HepG2 (cell line): ENCODE measurements around the gene POLR3H. TPM values are rescaled to one million over a fixed set of nuclear protein-coding genes. Genes with fewer than 3 reads are reported as not detected.

Experiments
- ARHGAP35 ChIP-seq: sonication (generic); formaldehyde crosslinking; IDR thresholded peaks from 2 replicates; pipeline ENCODE4 v1.9.0; 2022; ENCODE audit warnings: mild to moderate bottlenecking, inconsistent platforms, moderate library complexity, missing genetic modification reagents, borderline replicate concordance
- ATF7 ChIP-seq, 2 experiments: fragments of 450-650 bp in 1 of 2; sonication (generic) in 1 of 2; formaldehyde crosslinking in 1 of 2; IDR thresholded peaks; 2 replicates each; pipeline versions ENCODE4 v1.4.0 to v1.6.1; 2016 to 2020; ENCODE audit warnings: antibody characterized with exemption in 1 of 2, mild to moderate bottlenecking in 1 of 2, missing genetic modification reagents in 1 of 2
- GTF3A ChIP-seq: sonication (generic); formaldehyde crosslinking; conservative IDR thresholded peaks from 2 replicates; pipeline ENCODE4 v1.4.0; 2020; ENCODE audit warnings: mild to moderate bottlenecking, missing genetic modification reagents
- HMG20A ChIP-seq: IDR thresholded peaks from 2 replicates; pipeline ENCODE4 v1.6.1; 2016; ENCODE audit warnings: borderline replicate concordance
- JUNB ChIP-seq: sonication (generic); formaldehyde crosslinking; IDR thresholded peaks from 2 replicates; pipeline ENCODE4 v1.8.0; 2022; ENCODE audit warnings: missing genetic modification reagents, mild to moderate bottlenecking, borderline replicate concordance
- NR3C1 ChIP-seq: sonication (generic); formaldehyde crosslinking; IDR thresholded peaks from 2 replicates; pipeline ENCODE4 v1.4.0; 2020; ENCODE audit warnings: missing genetic modification reagents
- POLR2AphosphoS5 ChIP-seq: IDR thresholded peaks from 2 replicates; pipeline ENCODE4 v1.6.1; 2012; ENCODE audit warnings: low read depth, low read length
- ZBTB40 ChIP-seq, 2 experiments: fragments of 450-650 bp in 1 of 2; sonication (generic) in 1 of 2; formaldehyde crosslinking in 1 of 2; IDR thresholded peaks; 2 replicates each; pipeline versions ENCODE4 v1.6.1 to v1.8.0; 2016 to 2022; ENCODE audit warnings: antibody characterized with exemption in 1 of 2, mild to moderate bottlenecking in 1 of 2, missing genetic modification reagents in 1 of 2
- ZNF253 ChIP-seq: sonication (generic); formaldehyde crosslinking; IDR thresholded peaks from 2 replicates; pipeline ENCODE4 v1.8.0; 2022; ENCODE audit warnings: mild to moderate bottlenecking, missing genetic modification reagents, borderline replicate concordance
- ZNF264 ChIP-seq: sonication (generic); formaldehyde crosslinking; IDR thresholded peaks from 2 replicates; pipeline ENCODE4 v1.4.0; 2020; ENCODE audit warnings: missing genetic modification reagents
- ZSCAN30 ChIP-seq: sonication (generic); formaldehyde crosslinking; IDR thresholded peaks from 2 replicates; pipeline ENCODE4 v1.5.0; 2020; ENCODE audit warnings: mild to moderate bottlenecking, missing genetic modification reagents
- polyA plus RNA-seq, 8 experiments: library from polyadenylated mRNA; depleted of rRNA in 3 of 8; stranded (reverse) in 7 of 8; unstranded in 1 of 8; fragments of >200 nt; fragmentation: Illumina TruSeq in 4 of 8; extraction: Trizol in 4 of 8; gene quantifications; 2 replicates each; pipeline versions ENCODE4 v1.2.1 to v1.2.3, GENCODE V29; 2011 to 2016; ENCODE audit warnings: low read depth in 4 of 8, missing spikeins in 1 of 8, mixed read lengths in 1 of 8; ENCODE audit not compliant: insufficient read depth in 1 of 8
- total RNA-seq, 5 experiments: library from RNA; depleted of rRNA; stranded (reverse); fragments of >200 nt; fragmentation: Illumina TruSeq; extraction: Trizol; gene quantifications; 2 replicates each; pipeline ENCODE4 v1.2.3, GENCODE V29; 2016; ENCODE audit warnings: low read depth in 1 of 5
- TF ChIP-seq, protein P1 (sequence below): sonication (generic); formaldehyde crosslinking; IDR thresholded peaks from 2 replicates; pipeline ENCODE4 v1.5.0; 2020; ENCODE audit warnings: missing genetic modification reagents
- TF ChIP-seq, protein P2 (sequence below): sonication (generic); formaldehyde crosslinking; IDR thresholded peaks from 2 replicates; pipeline ENCODE4 v1.4.0; 2020; ENCODE audit warnings: mild to moderate bottlenecking, missing genetic modification reagents

Gene POLR3H
- total and polyA plus RNA-seq, 2 of the 13 experiments (the other 11 are each of a cell fraction or from before 2014, with no cell fraction given): 10.3 to 28.6 TPM

DNA sequence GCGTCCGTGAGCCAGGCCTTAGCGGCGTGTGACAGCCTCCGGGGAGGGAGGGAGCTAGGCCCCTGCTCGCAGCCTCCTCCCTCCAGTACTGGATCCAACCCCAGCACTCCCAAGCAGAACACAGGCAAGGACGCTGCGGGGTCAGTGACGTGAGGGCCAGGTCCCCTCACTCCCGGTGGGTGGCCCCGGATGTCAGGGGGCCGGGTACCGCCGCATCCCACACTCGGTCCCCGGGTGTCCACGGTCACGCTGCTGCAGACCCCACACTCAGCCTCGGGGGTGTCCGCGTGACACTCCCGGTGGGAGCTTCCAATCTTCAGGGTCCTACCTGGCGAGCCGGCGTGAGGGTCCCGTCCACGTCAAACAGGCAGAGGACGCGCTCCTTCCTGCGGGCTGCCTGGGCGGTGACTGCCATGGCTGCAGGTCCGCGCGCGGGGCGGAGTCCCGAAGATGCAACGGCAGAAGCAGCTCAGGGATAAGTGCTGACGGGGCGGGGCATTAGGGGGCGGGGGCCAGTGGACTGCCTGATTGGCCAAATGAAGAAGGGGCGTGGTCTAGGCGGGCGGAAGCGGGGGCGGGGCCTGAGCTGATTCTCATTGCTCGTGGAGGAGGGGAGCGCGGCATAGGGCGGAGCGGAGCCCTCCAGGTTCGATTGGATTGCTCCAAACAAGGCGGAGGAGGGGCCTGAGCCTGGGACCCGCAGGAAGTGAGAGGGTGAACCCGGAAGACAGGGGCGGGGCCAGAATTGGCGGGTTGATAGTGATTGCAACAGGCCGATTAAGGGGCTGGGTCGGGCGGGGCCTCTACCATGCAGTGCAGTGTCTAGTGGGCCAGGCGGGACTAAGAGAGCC, 45.3 kb upstream of the POLR3H start, which contains the start of gene PMM1 (continued):
- TF ChIP-seq ZBTB40 (IDR thresholded peaks at IDR 0.05) (no peak), ZBTB40 (CRISPR knock-in tag; IDR thresholded peaks at IDR 0.05) (no peak), ZNF264 (CRISPR knock-in tag) (no peak), NR3C1 (CRISPR knock-in tag) (no peak), GTF3A (CRISPR knock-in tag) (no peak), HMG20A (CRISPR knock-in tag) (no peak), JUNB (CRISPR knock-in tag) (no peak), POLR2AphosphoS5 (peak; percentile 81), ZSCAN30 (CRISPR knock-in tag) (no peak), ARHGAP35 (CRISPR knock-in tag) (peak; percentile 57; the same call in 1 of the 2 replicates), ATF7 (IDR thresholded peaks at IDR 0.05) (no peak), ATF7 (CRISPR knock-in tag; IDR thresholded peaks at IDR 0.05) (no peak), ZNF253 (no peak)
- TF ChIP-seq, protein P1, sequence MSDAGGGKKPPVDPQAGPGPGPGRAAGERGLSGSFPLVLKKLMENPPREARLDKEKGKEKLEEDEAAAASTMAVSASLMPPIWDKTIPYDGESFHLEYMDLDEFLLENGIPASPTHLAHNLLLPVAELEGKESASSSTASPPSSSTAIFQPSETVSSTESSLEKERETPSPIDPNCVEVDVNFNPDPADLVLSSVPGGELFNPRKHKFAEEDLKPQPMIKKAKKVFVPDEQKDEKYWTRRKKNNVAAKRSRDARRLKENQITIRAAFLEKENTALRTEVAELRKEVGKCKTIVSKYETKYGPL: no peak
- TF ChIP-seq, protein P2, sequence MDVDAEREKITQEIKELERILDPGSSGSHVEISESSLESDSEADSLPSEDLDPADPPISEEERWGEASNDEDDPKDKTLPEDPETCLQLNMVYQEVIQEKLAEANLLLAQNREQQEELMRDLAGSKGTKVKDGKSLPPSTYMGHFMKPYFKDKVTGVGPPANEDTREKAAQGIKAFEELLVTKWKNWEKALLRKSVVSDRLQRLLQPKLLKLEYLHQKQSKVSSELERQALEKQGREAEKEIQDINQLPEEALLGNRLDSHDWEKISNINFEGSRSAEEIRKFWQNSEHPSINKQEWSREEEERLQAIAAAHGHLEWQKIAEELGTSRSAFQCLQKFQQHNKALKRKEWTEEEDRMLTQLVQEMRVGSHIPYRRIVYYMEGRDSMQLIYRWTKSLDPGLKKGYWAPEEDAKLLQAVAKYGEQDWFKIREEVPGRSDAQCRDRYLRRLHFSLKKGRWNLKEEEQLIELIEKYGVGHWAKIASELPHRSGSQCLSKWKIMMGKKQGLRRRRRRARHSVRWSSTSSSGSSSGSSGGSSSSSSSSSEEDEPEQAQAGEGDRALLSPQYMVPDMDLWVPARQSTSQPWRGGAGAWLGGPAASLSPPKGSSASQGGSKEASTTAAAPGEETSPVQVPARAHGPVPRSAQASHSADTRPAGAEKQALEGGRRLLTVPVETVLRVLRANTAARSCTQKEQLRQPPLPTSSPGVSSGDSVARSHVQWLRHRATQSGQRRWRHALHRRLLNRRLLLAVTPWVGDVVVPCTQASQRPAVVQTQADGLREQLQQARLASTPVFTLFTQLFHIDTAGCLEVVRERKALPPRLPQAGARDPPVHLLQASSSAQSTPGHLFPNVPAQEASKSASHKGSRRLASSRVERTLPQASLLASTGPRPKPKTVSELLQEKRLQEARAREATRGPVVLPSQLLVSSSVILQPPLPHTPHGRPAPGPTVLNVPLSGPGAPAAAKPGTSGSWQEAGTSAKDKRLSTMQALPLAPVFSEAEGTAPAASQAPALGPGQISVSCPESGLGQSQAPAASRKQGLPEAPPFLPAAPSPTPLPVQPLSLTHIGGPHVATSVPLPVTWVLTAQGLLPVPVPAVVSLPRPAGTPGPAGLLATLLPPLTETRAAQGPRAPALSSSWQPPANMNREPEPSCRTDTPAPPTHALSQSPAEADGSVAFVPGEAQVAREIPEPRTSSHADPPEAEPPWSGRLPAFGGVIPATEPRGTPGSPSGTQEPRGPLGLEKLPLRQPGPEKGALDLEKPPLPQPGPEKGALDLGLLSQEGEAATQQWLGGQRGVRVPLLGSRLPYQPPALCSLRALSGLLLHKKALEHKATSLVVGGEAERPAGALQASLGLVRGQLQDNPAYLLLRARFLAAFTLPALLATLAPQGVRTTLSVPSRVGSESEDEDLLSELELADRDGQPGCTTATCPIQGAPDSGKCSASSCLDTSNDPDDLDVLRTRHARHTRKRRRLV (CRISPR knock-in tag): no peak
